Spinal cord (tissue), 10 donors: ENCODE results near the gene SDHAF1. TPM values are rescaled to one million over a fixed set of nuclear protein-coding genes. Genes with fewer than 3 reads are reported as not detected.

ENCODE experiments used
- DNase-seq, 6 donors: peaks; one replicate each; pipeline versions ENCODE4 v3.0.0 to v3.0.0-alpha.2; 2013 to 2015; ENCODE audit warnings: low spot score in 6 of 6, low read depth in 4 of 6
- H3K27ac ChIP-seq: one replicate; pipeline ENCODE4 v1.5.1; 2013; ENCODE audit warnings: low read depth, low read length, control low read depth
- H3K27me3 ChIP-seq: one replicate; pipeline ENCODE4 v1.6.1; 2013; ENCODE audit warnings: low read length; ENCODE audit not compliant: control insufficient read depth, insufficient read depth
- H3K36me3 ChIP-seq: one replicate; pipeline ENCODE4 v1.6.1; 2013; ENCODE audit warnings: low read length; ENCODE audit not compliant: control insufficient read depth, insufficient read depth
- H3K4me1 ChIP-seq: one replicate; pipeline ENCODE4 v1.6.1; 2013; ENCODE audit warnings: low read length; ENCODE audit not compliant: control insufficient read depth, insufficient read depth
- H3K4me3 ChIP-seq: one replicate; pipeline ENCODE4 v1.5.1; 2013; ENCODE audit warnings: low read depth, low read length, control low read depth
- H3K9me3 ChIP-seq: one replicate; pipeline ENCODE4 v1.6.1; 2013; ENCODE audit warnings: low read length; ENCODE audit not compliant: control insufficient read depth, insufficient read depth
- WGBS: methylation state at CpG from one replicate; pipeline ENCODE4 v1.1.5; 2013; ENCODE audit warnings: missing lambda C conversion rate; ENCODE audit not compliant: insufficient coverage; 5-methylcytosine and 5-hydroxymethylcytosine counted together
- polyA plus RNA-seq, 2 donors: library from polyadenylated mRNA; unstranded; fragments of 120-200 nt; gene quantifications; one replicate each; pipeline ENCODE4 v1.2.1, GENCODE V29; 2013; ENCODE audit not compliant: insufficient read length in 2 of 2
- total RNA-seq, 2 donors: library from RNA; depleted of rRNA in 1 of 2; stranded (reverse); fragments of 120-200 nt in 1 of 2; fragments of >200 nt in 1 of 2; gene quantifications; one replicate each; pipeline versions ENCODE4 v1.2.3 to v1.2.4, GENCODE V29; 2013 to 2014
- donor health status: healthy.

Gene SDHAF1
- total and polyA plus RNA-seq, 4 donors: 11.4 to 27.5 (median 26.3) TPM

DNA sequence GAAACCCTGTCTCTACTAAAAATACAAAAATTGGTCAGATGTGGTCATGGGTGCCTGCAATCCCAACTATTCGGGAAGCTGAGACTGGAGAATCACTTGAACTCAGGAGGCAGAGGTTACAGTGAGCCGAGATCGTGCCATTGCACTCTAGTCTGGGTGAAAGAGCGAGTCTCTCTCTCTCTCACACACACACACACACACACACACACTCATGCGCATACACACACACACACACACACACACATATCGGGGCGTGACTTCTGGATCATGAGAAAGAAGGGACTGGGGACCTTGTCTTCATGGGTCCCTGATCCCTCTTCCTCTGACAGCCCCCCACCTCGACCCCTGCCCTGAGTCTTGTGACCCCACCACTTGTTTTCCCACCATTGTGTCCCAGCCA lies 11.8 kb upstream of the SDHAF1 start:
- no peak for DNase-seq
- no peaks in the 10 kb centered on the region for H3K9me3 ChIP-seq
- H3K4me1 ChIP-seq: peaks cover 15% of the 10 kb centered on the region
- H3K4me3 ChIP-seq: no peak overlapping the region
- WGBS: 78% methylated on average over 5 of the region's 8 CpGs
- peaks cover 14% of the 10 kb centered on the region for H3K27me3 ChIP-seq
- no peak overlapping the region for H3K27ac ChIP-seq
- H3K36me3 ChIP-seq: no peaks in the 10 kb centered on the region

DNA sequence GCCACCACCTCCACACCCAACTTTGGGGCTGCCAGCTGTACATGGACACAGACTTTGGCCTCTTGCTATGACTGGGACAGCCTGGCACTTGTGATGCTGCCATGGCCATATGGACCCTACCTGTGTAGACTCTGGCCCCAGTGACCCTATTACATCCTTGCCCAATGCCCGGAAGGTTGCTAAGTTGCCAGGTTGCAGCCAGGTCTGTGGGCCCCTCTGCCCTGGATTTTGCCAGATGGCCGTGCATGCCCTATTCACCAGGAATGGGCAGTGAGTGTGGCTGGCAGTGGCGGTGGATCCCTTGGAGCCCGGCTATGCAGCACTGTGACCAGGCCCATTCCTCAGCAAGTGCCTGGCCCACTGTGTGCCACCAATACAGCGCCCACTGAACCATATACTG lies 8.9 kb upstream of the SDHAF1 start:
- Histone ChIP-seq H3K27ac (no peak overlapping the region), H3K36me3 (no peaks in the 10 kb centered on the region), H3K4me1 (peaks cover 15% of the 10 kb centered on the region), H3K9me3 (no peaks in the 10 kb centered on the region), H3K27me3 (peaks cover 14% of the 10 kb centered on the region), H3K4me3 (no peak overlapping the region)
- no peak for DNase-seq
- 86% methylated on average over 5 of the region's 5 CpGs for WGBS

- H3K36me3 ChIP-seq: no peaks in the 10 kb centered on the region
- H3K4me1 ChIP-seq: peaks cover 15% of the 10 kb centered on the region
- DNase-seq: peak in 2 of 6 donors; percentile 74 to 87
- H3K4me3 ChIP-seq: no peak overlapping the region
- H3K27me3 ChIP-seq: peaks cover 14% of the 10 kb centered on the region
- no peaks in the 10 kb centered on the region for H3K9me3 ChIP-seq
- 5% methylated on average over 47 of the region's 54 CpGs for WGBS
- no peak overlapping the region for H3K27ac ChIP-seq
These were observed 8.1 kb upstream of the SDHAF1 start for GRCh38 chr19:35986664-35987570.

- Histone ChIP-seq H3K36me3 (no peaks in the 10 kb centered on the region), H3K9me3 (no peaks in the 10 kb centered on the region), H3K4me1 (peaks cover 15% of the 10 kb centered on the region), H3K4me3 (no peak overlapping the region), H3K27me3 (peaks cover 14% of the 10 kb centered on the region), H3K27ac (no peak overlapping the region)
- WGBS: 42% methylated on average over 4 of the region's 8 CpGs
- DNase-seq: no peak
These were observed 7.5 kb upstream of the SDHAF1 start for GRCh38 chr19:35987571-35987896.

GRCh38 chr19:35988824-35989223 lies 6.2 kb upstream of the SDHAF1 start:
- Histone ChIP-seq H3K9me3 (no peaks in the 10 kb centered on the region), H3K27ac (no peak overlapping the region), H3K27me3 (peaks cover 14% of the 10 kb centered on the region), H3K4me1 (peaks cover 17% of the 10 kb centered on the region), H3K4me3 (no peak overlapping the region), H3K36me3 (no peaks in the 10 kb centered on the region)
- DNase-seq: no peak
- no CpG with 5 or more reads among the region's 3 CpGs for WGBS

DNA sequence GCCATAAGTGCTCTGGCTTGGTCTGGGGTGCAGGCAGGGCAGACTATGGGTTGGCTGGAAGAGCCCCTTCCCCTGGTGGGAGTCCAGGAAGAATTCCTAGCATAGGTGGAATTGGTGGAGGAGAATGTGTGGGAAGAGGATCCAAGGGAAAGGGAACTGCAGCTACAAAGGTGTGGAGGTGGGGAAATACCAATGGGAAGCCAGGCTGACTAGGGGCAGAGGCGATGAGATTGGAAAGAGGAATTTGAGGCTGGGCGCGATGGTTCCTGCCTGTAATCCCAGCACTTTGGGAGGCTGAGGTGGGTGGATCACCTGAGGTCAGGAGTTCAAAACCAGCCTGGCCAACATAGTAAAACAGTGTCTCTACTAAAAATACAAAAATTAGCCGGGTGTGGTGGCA lies 4.8 kb upstream of the SDHAF1 start:
- Histone ChIP-seq H3K4me1 (peaks cover 25% of the 10 kb centered on the region), H3K27ac (no peak overlapping the region), H3K9me3 (no peaks in the 10 kb centered on the region), H3K4me3 (no peak overlapping the region), H3K36me3 (no peaks in the 10 kb centered on the region), H3K27me3 (peaks cover 14% of the 10 kb centered on the region)
- DNase-seq: no peak
- WGBS: 93% methylated on average over 2 of the region's 4 CpGs

DNA sequence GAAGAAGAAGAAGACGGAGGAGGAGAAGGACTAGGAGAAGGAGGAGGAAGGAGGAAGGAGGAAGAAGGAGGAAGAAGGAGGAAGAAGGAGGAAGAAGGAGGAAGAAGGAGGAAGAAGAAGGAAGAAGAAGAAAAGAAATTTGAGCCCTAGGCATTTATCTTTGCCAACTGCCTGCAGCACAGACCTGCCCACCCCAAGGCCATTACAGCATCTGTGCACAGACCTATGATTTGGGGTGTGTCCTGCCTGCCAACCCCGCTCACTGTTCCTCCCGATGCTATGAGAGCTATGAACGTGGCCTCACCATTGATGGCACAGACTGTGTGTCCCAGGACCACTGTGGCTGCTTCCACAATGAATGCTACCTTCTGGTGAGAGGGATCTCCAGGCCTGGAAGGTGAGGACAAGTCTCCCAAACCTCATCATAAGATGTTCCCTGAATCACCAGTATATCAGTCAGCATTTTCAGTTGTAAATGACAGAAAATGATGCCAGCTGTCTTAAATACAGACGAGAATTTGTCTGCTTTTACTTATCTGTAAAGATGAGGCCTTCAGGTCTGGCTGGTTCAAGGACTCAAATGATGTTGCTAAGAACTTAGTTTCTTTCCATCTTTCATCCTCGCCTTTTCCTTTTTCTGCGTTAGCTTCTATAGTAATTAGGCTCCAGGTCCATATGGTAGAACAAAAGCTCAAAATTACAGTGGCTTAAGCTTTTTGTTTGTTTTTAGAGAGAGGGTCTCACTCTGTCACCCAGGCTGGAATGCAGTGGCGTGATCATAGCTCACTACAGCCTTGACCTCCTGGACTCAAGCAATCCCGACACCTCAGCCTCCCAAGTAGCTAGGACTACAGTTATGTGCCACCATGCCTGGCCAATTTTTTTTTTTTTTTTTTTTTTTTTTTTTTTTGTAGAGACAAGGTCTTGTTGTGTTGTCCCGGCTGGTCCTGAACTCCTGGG lies 3.9 kb upstream of the SDHAF1 start:
- Histone ChIP-seq H3K9me3 (no peaks in the 10 kb centered on the region), H3K36me3 (no peaks in the 10 kb centered on the region), H3K27ac (no peak overlapping the region), H3K4me3 (no peak overlapping the region), H3K4me1 (peaks cover 32% of the 10 kb centered on the region), H3K27me3 (peaks cover 10% of the 10 kb centered on the region)
- no peak for DNase-seq
- 71% methylated on average over 4 of the region's 10 CpGs for WGBS

- H3K27me3 ChIP-seq: peaks cover 3% of the 10 kb centered on the region
These were observed 3.1 kb upstream of the SDHAF1 start for GRCh38 chr19:35991731-35992450.

More at GRCh38 chr19:35991731-35992450, 3.1 kb upstream of the SDHAF1 start:
- Histone ChIP-seq H3K4me3 (no peak overlapping the region), H3K27ac (no peak overlapping the region), H3K9me3 (no peaks in the 10 kb centered on the region), H3K36me3 (no peaks in the 10 kb centered on the region), H3K4me1 (peaks cover 30% of the 10 kb centered on the region)
- 80% methylated on average over 6 of the region's 7 CpGs for WGBS
- no peak for DNase-seq
